Uterus (tissue), 2 donors: ENCODE data around the gene ADAMTSL1.

Source experiments
- CTCF ChIP-seq, 4 experiments: fragments of 200-600 bp in 2 of 4; fragments of 450-650 bp in 2 of 4; sonication (generic) in 2 of 4; IDR thresholded peaks; one replicate each; pipeline ENCODE4 v1.5.1; 2016 to 2019; ENCODE audit warnings: antibody characterized with exemption in 4 of 4, mild to moderate bottlenecking in 2 of 4, moderate library complexity in 1 of 4
- POLR2A ChIP-seq, 2 donors: fragments of 450-650 bp; IDR thresholded peaks; one replicate each; pipeline ENCODE4 v1.6.1; 2016; ENCODE audit warnings: antibody characterized with exemption in 2 of 2, mild to moderate bottlenecking in 1 of 2, moderate library complexity in 1 of 2

DNA sequence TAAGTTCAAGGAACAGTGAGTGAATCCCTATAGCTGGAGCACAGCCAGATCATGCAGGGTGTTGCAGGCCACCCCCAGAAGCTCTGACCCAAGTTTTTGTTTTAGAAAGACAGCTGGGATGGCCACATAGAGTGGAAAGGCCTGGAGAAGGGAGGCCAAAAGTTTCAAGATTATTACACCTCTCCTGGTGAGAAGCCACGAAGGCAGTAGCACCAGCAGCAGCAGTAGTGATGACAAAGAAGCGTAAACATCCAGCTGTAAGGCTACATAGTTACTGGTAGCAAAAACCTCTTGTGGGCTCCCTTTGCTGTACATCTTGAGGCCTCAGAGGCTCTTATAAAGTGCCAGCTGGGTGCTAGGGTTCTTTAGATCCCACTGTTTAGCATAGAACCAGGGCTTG, 11.8 kb downstream of the ADAMTSL1 start:
- TF ChIP-seq CTCF (IDR thresholded peaks at IDR 0.05) (no peak), POLR2A (IDR thresholded peaks at IDR 0.05) (no peak)
